K562 (cell line): Measurements from ENCODE around the gene PBX2. TPM values are rescaled to one million over a fixed set of nuclear protein-coding genes. Genes with fewer than 3 reads are reported as not detected.

Source experiments
- ATAC-seq: fragments of 200-7000 bp; cut with Tn5 transposase; 3 replicates; pipeline ENCODE4 v1.9.1; 2020; ENCODE audit warnings: moderate library complexity
- BruUV-seq: library from RNA; stranded (reverse); fragments of 400-500 nt; replicated peaks from 2 replicates; lab custom pipeline; 2021; lab: Mats Ljungman, UMichigan
- CTCF ChIA-PET: fragments of 300-600 bp; formaldehyde crosslinking; extraction: SDS; loops from one replicate; lab custom pipeline; 2021; ENCODE audit warnings: low intra/inter-chr PET ratio; lab: Yijun Ruan, JAX
- POLR2A ChIA-PET: fragments of 300-600, 350-650 bp; sonication (Branson Sonifier 250); formaldehyde crosslinking; extraction: SDS; loops from one replicate; lab custom pipeline; 2021; ENCODE audit warnings: antibody characterized with exemption, inconsistent platforms; lab: Yijun Ruan, JAX
- DNase-seq, 4 experiments: peaks; one replicate each; pipeline versions ENCODE4 v3.0.0 to v3.0.0-alpha.2; 2011 to 2018; ENCODE audit warnings: low spot score in 3 of 4, mixed read lengths in 3 of 4; ENCODE audit errors: extremely low read depth in 1 of 4
- FAIRE-seq: peaks from 2 replicates; lab custom pipeline; 2011; peaks lifted over from hg19 to GRCh38; lab: Jason Lieb, UNC
- H2AFZ ChIP-seq: 2 replicates; pipeline ENCODE4 v1.6.0; 2011; ENCODE audit warnings: low read depth, low read length, control low read depth, inconsistent platforms
- H3K27ac ChIP-seq: fragments of 200-600 bp; 3 replicates; pipeline ENCODE4 v1.8.0; 2011; ENCODE audit warnings: low read depth, mild to moderate bottlenecking, control low read depth, inconsistent platforms, low read length, moderate library complexity, mixed read lengths; ENCODE audit errors: extremely low read depth
- H3K27me3 ChIP-seq, 2 experiments: fragments of 300-600 bp in 1 of 2; 2 replicates in 1 of 2; 3 replicates in 1 of 2; pipeline versions ENCODE4 v1.6.0 to v1.8.0; 2011; ENCODE audit warnings: inconsistent platforms in 2 of 2, low read length in 2 of 2, mild to moderate bottlenecking in 1 of 2, mixed read lengths in 1 of 2, moderate library complexity in 1 of 2; ENCODE audit not compliant: control insufficient read depth in 2 of 2, insufficient read depth in 2 of 2
- H3K36me3 ChIP-seq: fragments of 300-600 bp; 3 replicates; pipeline ENCODE4 v1.8.0; 2011; ENCODE audit warnings: mild to moderate bottlenecking, low read length, inconsistent platforms; ENCODE audit not compliant: control insufficient read depth, insufficient read depth
- H3K4me1 ChIP-seq, 2 experiments: fragments of 200-600 bp in 1 of 2; replicated peaks in 1 of 2; 2 replicates in 1 of 2; 3 replicates in 1 of 2; pipeline versions ENCODE4 v1.5.1 to v1.8.0; 2011; ENCODE audit warnings: inconsistent platforms in 2 of 2, low read length in 2 of 2, mild to moderate bottlenecking in 1 of 2, mixed read lengths in 1 of 2, moderate library complexity in 1 of 2; ENCODE audit not compliant: control insufficient read depth in 2 of 2, insufficient read depth in 2 of 2
- H3K4me2 ChIP-seq: 2 replicates; pipeline ENCODE4 v1.6.1; 2011; ENCODE audit warnings: low read length, control low read depth, inconsistent platforms, mixed read lengths; ENCODE audit not compliant: insufficient read depth
- H3K4me3 ChIP-seq: fragments of 200-600 bp; sonication (generic), shearing (Covaris generic); 2 replicates; pipeline ENCODE4 v1.5.1; 2016; ENCODE audit warnings: control low read depth, inconsistent platforms
- H3K79me2 ChIP-seq: fragments of 200-600 bp; 3 replicates; pipeline ENCODE4 v1.8.0; 2011; ENCODE audit warnings: low read length, inconsistent platforms; ENCODE audit not compliant: control insufficient read depth, insufficient read depth
- H3K9ac ChIP-seq, 2 experiments: 2 replicates each; pipeline versions ENCODE4 v1.6.0 to v1.6.1; 2011; ENCODE audit warnings: low read depth in 2 of 2, low read length in 2 of 2, control low read depth in 1 of 2, inconsistent platforms in 1 of 2, mild to moderate bottlenecking in 1 of 2, mixed read lengths in 1 of 2; ENCODE audit not compliant: insufficient read depth in 1 of 2
- H3K9me1 ChIP-seq: one replicate; pipeline ENCODE4 v1.6.0; 2011; ENCODE audit warnings: inconsistent platforms, mild to moderate bottlenecking, low read length, moderate library complexity; ENCODE audit not compliant: control insufficient read depth, insufficient read depth
- H3K9me3 ChIP-seq: replicated peaks from 2 replicates; pipeline ENCODE4 v1.5.1; 2011; ENCODE audit warnings: low read depth, low read length, inconsistent platforms; ENCODE audit not compliant: control insufficient read depth, insufficient read depth
- H4K20me1 ChIP-seq: replicated peaks from 2 replicates; pipeline ENCODE4 v1.6.1; 2011; ENCODE audit warnings: low read length, inconsistent platforms, mixed read lengths; ENCODE audit not compliant: control insufficient read depth, insufficient read depth
- BCOR ChIP-seq: fragments of 450-650 bp; IDR thresholded peaks from 2 replicates; pipeline ENCODE4 v1.6.1; 2016
- POLR2H ChIP-seq: IDR thresholded peaks from 2 replicates; pipeline ENCODE4 v1.6.1; 2016; ENCODE audit warnings: missing genetic modification characterization, low read depth, mild to moderate bottlenecking, control low read depth, missing compliant biosample characterization, moderate library complexity
- RBM39 ChIP-seq: fragments of 200-400 bp; formaldehyde crosslinking; optimal IDR thresholded peaks from 2 replicates; pipeline ENCODE3; 2018; ENCODE audit warnings: low read depth, low read length
- RNF2 ChIP-seq: sonication (generic); IDR thresholded peaks from 2 replicates; pipeline ENCODE4 v1.6.1; 2016
- SPI1 ChIP-seq: IDR thresholded peaks from 2 replicates; pipeline ENCODE4 v1.6.1; 2011; ENCODE audit warnings: low read depth, low read length, control low read depth, borderline replicate concordance
- SREBF1 ChIP-seq: fragments of 150-350 bp; IDR thresholded peaks from 2 replicates; pipeline ENCODE4 v1.6.1; 2014; ENCODE audit warnings: antibody characterized with exemption, low read depth, low read length, borderline replicate concordance
- ZBTB7A ChIP-seq: IDR thresholded peaks from 2 replicates; pipeline ENCODE4 v1.6.1; 2011; ENCODE audit warnings: low read depth, mild to moderate bottlenecking, low read length, moderate library complexity, borderline replicate concordance; ENCODE audit not compliant: control insufficient read depth
- ZFX ChIP-seq: sonication (generic); formaldehyde crosslinking; IDR thresholded peaks from 2 replicates; pipeline ENCODE4 v1.8.0; 2022; ENCODE audit warnings: mild to moderate bottlenecking, missing genetic modification reagents, moderate library complexity
- ZNF224 ChIP-seq: sonication (generic); formaldehyde crosslinking; IDR thresholded peaks from 2 replicates; pipeline ENCODE4 v1.8.0; 2022; ENCODE audit warnings: mild to moderate bottlenecking, missing genetic modification reagents
- WGBS: fragments of 100-300 bp; shearing (Covaris generic); methylation state at CpG from one replicate; pipeline ENCODE4 v1.1.6; 2016; ENCODE audit warnings: low coverage, mixed read lengths; ENCODE audit not compliant: insufficient coverage; ENCODE audit errors: missing lambda C conversion rate; 5-methylcytosine and 5-hydroxymethylcytosine counted together
- in situ Hi-C: fragments of 300-500 bp; cut with MboI; formaldehyde crosslinking; loops from 4 replicates; pipeline ENCODE4 v1.15.0; 2018; ENCODE audit warnings: inconsistent platforms, mixed read lengths
- intact Hi-C: fragments of 100-400 bp; cut with micrococcal nuclease; formaldehyde crosslinking; loops from 2 replicates; pipeline ENCODE4 v1.14.2; 2022
- polyA plus RNA-seq, 8 experiments: library from polyadenylated mRNA; depleted of rRNA in 4 of 8; stranded (reverse) in 5 of 8; unstranded in 3 of 8; fragments of >200 nt; fragmentation: Nextera tagmentation in 2 of 8; fragmentation: Illumina TruSeq in 1 of 8; extraction: Ambion mirVana in 2 of 8; extraction: Trizol in 1 of 8; gene quantifications; 2 replicates each; pipeline versions ENCODE4 v1.2.1 to v1.2.3, GENCODE V29; 2011 to 2014; ENCODE audit warnings: inconsistent platforms in 1 of 8, missing spikeins in 1 of 8
- total RNA-seq, 7 experiments: library from RNA; depleted of rRNA in 6 of 7; stranded (reverse); fragments of >200 nt in 6 of 7; fragmentation: Illumina TruSeq in 2 of 7; extraction: Trizol in 2 of 7; gene quantifications; 2 replicates each; pipeline versions ENCODE4 v1.2.1 to v1.2.3, GENCODE V29; 2011 to 2021; ENCODE audit warnings: low replicate concordance in 1 of 7
- TF ChIP-seq, protein P1 (sequence below): fragments of 450-650 bp; IDR thresholded peaks from 2 replicates; pipeline ENCODE4 v1.6.1; 2017; ENCODE audit warnings: mild to moderate bottlenecking, moderate library complexity
- TF ChIP-seq, protein P2 (sequence below): fragments of 250-450 bp; sonication (Bioruptor Pico); IDR thresholded peaks from 2 replicates; pipeline ENCODE4 v1.8.0; 2021; ENCODE audit warnings: moderate library complexity, mild to moderate bottlenecking, inconsistent platforms

The PBX2 gene
- total and polyA plus RNA-seq, 9 of the 15 experiments (the other 6 are each of a cell fraction or from before 2014, with no cell fraction given) = 1.9 to 134 (median 62.5) TPM

DNA sequence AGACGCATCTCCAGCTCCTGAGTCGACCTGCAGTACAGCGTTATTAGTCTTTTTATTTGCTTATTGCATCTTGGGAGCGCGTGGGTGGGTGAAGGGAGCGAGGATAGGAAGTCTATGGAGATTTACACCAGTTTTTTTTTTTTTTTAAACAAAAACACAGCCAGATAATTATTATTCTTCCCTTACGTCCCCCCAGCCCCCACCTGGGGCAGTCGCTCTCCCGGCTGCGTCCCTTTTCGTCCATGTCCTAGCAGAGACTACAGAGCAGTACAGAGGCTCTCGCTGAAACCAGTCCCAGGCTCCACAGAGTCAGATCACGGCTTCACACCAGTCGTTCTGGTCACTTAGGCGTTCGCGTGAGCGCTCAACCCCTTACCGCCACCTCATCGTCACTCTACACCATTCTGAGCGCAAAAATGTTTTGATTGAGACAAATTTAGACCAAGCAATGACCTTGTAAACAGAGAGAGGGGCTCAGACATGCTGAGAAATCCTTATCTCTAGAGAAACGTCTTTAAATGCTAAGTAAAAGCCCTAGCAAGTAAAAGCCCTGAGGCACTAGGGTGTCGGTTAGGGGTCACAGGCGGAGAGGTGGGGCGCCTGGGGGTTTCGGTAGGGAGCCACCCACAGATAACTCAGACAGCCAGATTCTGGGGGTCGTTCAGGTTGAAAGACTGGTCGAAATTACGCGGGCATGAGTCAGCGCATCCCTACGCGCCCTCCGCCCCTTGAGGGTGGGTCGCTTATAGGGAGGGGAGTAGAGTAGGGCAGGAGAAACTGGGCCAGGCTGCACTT, 37.0 kb downstream of the PBX2 start (continued):
- no peak for TF ChIP-seq POLR2H (tag)

DNA sequence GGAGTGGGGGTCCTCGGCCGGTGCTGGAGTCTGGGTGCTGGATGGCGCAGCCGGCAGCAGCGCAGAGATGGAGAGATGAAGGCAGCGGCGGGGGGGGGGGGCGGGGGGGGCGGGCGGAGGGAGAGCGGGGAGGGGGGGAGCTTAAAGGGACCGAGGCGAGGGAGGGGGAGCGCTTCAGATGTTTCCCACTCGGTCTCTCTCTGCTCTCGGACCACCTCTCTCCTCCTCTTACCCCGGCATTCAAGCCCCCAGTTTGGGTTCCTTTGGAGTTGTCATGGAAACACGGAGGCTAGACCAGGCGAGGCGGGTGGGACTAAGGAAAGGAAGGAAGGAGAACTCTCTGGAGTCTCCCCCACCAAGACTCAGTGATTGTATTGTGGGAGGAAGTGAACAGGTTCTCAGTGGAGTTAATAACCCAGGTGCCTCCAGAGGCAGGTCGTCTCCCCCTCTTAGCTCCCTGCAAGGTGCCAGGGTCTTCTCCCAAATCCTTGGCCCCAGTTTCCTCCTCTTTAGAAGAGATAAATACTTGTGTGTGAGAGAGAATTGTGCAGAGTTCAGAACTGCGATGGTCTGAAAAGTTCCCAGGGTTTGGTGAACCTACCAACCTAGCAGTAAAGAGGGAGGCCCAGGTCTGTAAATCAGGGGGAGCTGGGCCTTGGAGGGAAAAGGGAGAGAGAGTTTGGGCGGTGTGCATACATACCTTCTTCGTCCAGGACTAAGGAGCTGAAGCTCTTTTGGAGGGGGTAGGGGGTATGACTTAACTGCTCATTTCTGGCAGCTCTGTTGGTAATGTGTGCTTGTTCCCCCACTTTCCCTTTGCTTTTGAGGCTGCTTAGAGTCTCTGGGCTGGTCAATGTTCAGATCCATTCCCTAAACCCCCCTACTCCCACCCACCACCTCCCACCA, 37.9 kb downstream of the PBX2 start, which contains the start of gene PRRT1:
PRRT1 (minus strand) TSS at position 77 of the 906 bp plus-strand sequence. CDS start 112 bp downstream, outside the sequence.
- Histone ChIP-seq H3K4me3 (peak within 1 kb of the TSS; percentile 65; the same call in 1 of the 2 replicates), H2AFZ (peak within 1 kb of the TSS; percentile 91), H4K20me1 (no peaks in the 10 kb centered on the region), H3K9me3 (no peaks in the 10 kb centered on the region), H3K36me3 (peaks cover 20% of the 10 kb centered on the region), H3K9me1 (no peaks in the 10 kb centered on the region), H3K27me3 (no peaks in the 10 kb centered on the region), H3K27ac (peak within 1 kb of the TSS; percentile 89), H3K79me2 (peaks cover 44% of the 10 kb centered on the region), H3K4me1 (peaks cover 25 to 65% of the 10 kb centered on the region in 2 experiments; a peak in 4 of 5 replicates), H3K9ac (peak within 1 kb of the TSS; percentile 86 to 93), H3K4me2 (peak within 1 kb of the TSS; percentile 86)
- BruUV-seq = no TSS peak
- WGBS = 21% methylated on average over 6 of the region's 24 CpGs
- peak in 2 of 4 experiments; percentile 47 to 49 for DNase-seq
- in situ Hi-C loops = no loop called here
- FAIRE-seq = peak; percentile 68
- ATAC-seq = no peak
- ChIA-PET POLR2A (interaction anchor here (0.6 to 2.1 kb wide), 8 partner anchors 12 to 61 kb away, joined by 3 to 7 read pairs (median 4); partner anchors contain the start of genes ATF6B and FKBPL), CTCF (interaction anchor here (4.2 kb wide), 1 partner anchor 33 kb away, joined by 51 read pairs; no protein-coding TSS in a partner anchor)
- intact Hi-C loops = no loop called here
- TF ChIP-seq, protein P1, sequence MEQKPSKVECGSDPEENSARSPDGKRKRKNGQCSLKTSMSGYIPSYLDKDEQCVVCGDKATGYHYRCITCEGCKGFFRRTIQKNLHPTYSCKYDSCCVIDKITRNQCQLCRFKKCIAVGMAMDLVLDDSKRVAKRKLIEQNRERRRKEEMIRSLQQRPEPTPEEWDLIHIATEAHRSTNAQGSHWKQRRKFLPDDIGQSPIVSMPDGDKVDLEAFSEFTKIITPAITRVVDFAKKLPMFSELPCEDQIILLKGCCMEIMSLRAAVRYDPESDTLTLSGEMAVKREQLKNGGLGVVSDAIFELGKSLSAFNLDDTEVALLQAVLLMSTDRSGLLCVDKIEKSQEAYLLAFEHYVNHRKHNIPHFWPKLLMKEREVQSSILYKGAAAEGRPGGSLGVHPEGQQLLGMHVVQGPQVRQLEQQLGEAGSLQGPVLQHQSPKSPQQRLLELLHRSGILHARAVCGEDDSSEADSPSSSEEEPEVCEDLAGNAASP = no peak
- TF ChIP-seq ZNF224 (CRISPR knock-in tag) (no peak), RNF2 (no peak), SREBF1 (no peak), RBM39 (peak; percentile 26), SPI1 (peak; percentile 78; the same call in 1 of the 2 replicates), ZBTB7A (peak; percentile 54), ZFX (CRISPR knock-in tag) (peak; percentile 21; the same call in 1 of the 2 replicates), BCOR (no peak)
- TF ChIP-seq, protein P2, sequence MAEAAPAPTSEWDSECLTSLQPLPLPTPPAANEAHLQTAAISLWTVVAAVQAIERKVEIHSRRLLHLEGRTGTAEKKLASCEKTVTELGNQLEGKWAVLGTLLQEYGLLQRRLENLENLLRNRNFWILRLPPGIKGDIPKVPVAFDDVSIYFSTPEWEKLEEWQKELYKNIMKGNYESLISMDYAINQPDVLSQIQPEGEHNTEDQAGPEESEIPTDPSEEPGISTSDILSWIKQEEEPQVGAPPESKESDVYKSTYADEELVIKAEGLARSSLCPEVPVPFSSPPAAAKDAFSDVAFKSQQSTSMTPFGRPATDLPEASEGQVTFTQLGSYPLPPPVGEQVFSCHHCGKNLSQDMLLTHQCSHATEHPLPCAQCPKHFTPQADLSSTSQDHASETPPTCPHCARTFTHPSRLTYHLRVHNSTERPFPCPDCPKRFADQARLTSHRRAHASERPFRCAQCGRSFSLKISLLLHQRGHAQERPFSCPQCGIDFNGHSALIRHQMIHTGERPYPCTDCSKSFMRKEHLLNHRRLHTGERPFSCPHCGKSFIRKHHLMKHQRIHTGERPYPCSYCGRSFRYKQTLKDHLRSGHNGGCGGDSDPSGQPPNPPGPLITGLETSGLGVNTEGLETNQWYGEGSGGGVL (CRISPR knock-in tag) = no peak
